ENCODE data around the gene CDC34.

DNA sequence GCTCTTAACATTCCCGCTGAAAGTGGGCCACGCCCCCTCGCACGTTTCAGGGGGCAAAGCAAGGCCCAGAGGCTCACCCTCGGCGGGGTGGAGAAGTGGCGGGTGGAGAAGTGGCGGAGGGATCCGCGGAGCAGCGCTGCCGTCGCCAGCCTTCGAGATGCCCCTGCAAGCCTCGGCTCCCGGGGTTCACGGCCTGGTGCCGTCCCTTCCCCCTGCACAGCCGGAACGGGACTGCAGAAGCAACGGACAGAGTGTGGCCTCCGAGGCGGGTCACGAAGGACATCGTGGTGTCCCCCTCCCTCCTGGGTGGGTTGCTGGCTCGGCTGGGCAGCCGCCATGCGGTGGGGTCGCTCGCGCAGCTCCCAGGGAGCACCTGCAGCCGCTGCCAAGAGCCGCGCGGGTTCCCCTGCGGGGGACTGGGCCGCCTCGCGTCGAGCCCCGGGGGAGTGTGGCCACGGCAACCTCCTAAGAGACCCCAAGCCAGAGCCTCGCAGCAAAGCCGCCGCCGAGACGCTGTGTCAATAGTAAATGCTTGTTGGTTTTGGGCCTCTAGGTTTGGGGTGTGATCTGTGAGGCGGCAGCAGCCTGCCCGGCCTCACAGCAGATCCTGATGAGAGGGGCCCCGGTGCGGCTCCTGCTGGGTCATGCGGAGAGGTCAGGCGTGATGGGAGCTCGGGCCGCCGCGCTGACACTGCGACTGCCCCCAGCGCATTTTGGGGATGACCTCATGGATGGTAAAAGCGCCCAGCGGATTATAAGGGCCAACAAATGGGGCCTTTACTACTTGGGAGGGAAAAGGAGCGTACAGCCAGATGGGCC lies 18.8 kb upstream of the CDC34 start:
- TF ChIP-seq, protein P1, sequence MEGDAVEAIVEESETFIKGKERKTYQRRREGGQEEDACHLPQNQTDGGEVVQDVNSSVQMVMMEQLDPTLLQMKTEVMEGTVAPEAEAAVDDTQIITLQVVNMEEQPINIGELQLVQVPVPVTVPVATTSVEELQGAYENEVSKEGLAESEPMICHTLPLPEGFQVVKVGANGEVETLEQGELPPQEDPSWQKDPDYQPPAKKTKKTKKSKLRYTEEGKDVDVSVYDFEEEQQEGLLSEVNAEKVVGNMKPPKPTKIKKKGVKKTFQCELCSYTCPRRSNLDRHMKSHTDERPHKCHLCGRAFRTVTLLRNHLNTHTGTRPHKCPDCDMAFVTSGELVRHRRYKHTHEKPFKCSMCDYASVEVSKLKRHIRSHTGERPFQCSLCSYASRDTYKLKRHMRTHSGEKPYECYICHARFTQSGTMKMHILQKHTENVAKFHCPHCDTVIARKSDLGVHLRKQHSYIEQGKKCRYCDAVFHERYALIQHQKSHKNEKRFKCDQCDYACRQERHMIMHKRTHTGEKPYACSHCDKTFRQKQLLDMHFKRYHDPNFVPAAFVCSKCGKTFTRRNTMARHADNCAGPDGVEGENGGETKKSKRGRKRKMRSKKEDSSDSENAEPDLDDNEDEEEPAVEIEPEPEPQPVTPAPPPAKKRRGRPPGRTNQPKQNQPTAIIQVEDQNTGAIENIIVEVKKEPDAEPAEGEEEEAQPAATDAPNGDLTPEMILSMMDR (IDR thresholded peaks at IDR 0.05), result no peak
- no peak for TF ChIP-seq EP300 (IDR thresholded peaks at IDR 0.05; ENCODE audit: low read depth)
- TF ChIP-seq POLR2A (IDR thresholded peaks at IDR 0.05), result no peak
